Mesenchymal stem cell (in vitro differentiated cells and primary cell): ENCODE measurements around the gene MARK3.

ENCODE experiments used
- DNase-seq: peaks from one replicate; pipeline ENCODE4 v3.0.0-alpha.2; 2013
- H2AFZ ChIP-seq: one replicate; pipeline ENCODE4 v1.6.1; 2013; ENCODE audit warnings: low read depth, mild to moderate bottlenecking, control low read depth, inconsistent platforms, low read length, moderate library complexity
- H2AK5ac ChIP-seq: 2 replicates; pipeline ENCODE4 v1.6.1; 2013; ENCODE audit warnings: low read length, moderate library complexity, mild to moderate bottlenecking, inconsistent platforms; ENCODE audit not compliant: severe bottlenecking
- H2BK120ac ChIP-seq: one replicate; pipeline ENCODE4 v1.6.1; 2013; ENCODE audit warnings: low read depth, mild to moderate bottlenecking, inconsistent platforms, low read length, moderate library complexity
- H2BK12ac ChIP-seq, 2 experiments: one replicate each; pipeline ENCODE4 v1.6.1; 2013; ENCODE audit warnings: inconsistent platforms in 2 of 2, low read length in 2 of 2, mild to moderate bottlenecking in 2 of 2, moderate library complexity in 2 of 2, control low read depth in 1 of 2
- H2BK15ac ChIP-seq: one replicate; pipeline ENCODE4 v1.6.1; 2013; ENCODE audit warnings: mild to moderate bottlenecking, low read depth, inconsistent platforms; ENCODE audit not compliant: poor library complexity, severe bottlenecking
- H2BK5ac ChIP-seq: 2 replicates; pipeline ENCODE4 v1.6.1; 2013; ENCODE audit warnings: low read depth, mild to moderate bottlenecking, low read length, control low read depth, inconsistent platforms; ENCODE audit not compliant: poor library complexity, severe bottlenecking
- H3K14ac ChIP-seq, 2 experiments: one replicate each; pipeline ENCODE4 v1.6.1; 2013; ENCODE audit warnings: inconsistent platforms in 2 of 2, low read length in 2 of 2, control low read depth in 1 of 2, mild to moderate bottlenecking in 1 of 2, moderate library complexity in 1 of 2
- H3K18ac ChIP-seq, 2 experiments: one replicate each; pipeline ENCODE4 v1.6.1; 2013; ENCODE audit warnings: inconsistent platforms in 2 of 2, low read length in 2 of 2, control low read depth in 1 of 2, low read depth in 1 of 2, mild to moderate bottlenecking in 1 of 2
- H3K23ac ChIP-seq, 2 experiments: one replicate each; pipeline ENCODE4 v1.6.1; 2013; ENCODE audit warnings: inconsistent platforms in 2 of 2, low read length in 2 of 2, mild to moderate bottlenecking in 2 of 2, moderate library complexity in 2 of 2, control low read depth in 1 of 2
- H3K27ac ChIP-seq: 2 replicates; pipeline ENCODE4 v1.5.1; 2013; ENCODE audit warnings: mild to moderate bottlenecking, moderate library complexity, low read length, control low read depth, inconsistent platforms; ENCODE audit not compliant: poor library complexity, severe bottlenecking
- H3K27me3 ChIP-seq, 2 experiments: 2 replicates each; pipeline versions ENCODE4 v1.6.1 to v1.7.0; 2013; ENCODE audit warnings: low read length in 2 of 2, mild to moderate bottlenecking in 2 of 2, moderate library complexity in 2 of 2, control low read depth in 1 of 2, inconsistent platforms in 1 of 2; ENCODE audit not compliant: control insufficient read depth in 1 of 2, insufficient read depth in 1 of 2
- H3K36me3 ChIP-seq, 2 experiments: 2 replicates each; pipeline versions ENCODE4 v1.6.1 to v1.7.0; 2013; ENCODE audit warnings: low read length in 2 of 2, control low read depth in 1 of 2, inconsistent platforms in 1 of 2, low read depth in 1 of 2, mild to moderate bottlenecking in 1 of 2; ENCODE audit not compliant: insufficient read depth in 2 of 2, control insufficient read depth in 1 of 2
- H3K4ac ChIP-seq, 2 experiments: one replicate each; pipeline ENCODE4 v1.6.1; 2013; ENCODE audit warnings: inconsistent platforms in 2 of 2, low read length in 2 of 2, mild to moderate bottlenecking in 2 of 2, moderate library complexity in 2 of 2, control low read depth in 1 of 2, low read depth in 1 of 2
- H3K4me1 ChIP-seq: 2 replicates; pipeline ENCODE4 v1.6.1; 2013; ENCODE audit warnings: low read depth, low read length, control low read depth; ENCODE audit not compliant: control insufficient read depth, insufficient read depth
- H3K4me2 ChIP-seq: 2 replicates; pipeline ENCODE4 v1.6.1; 2013; ENCODE audit warnings: low read length, mild to moderate bottlenecking, inconsistent platforms; ENCODE audit not compliant: poor library complexity, severe bottlenecking
- H3K4me3 ChIP-seq, 2 experiments: 2 replicates each; pipeline versions ENCODE4 v1.5.1 to v1.7.0; 2013; ENCODE audit warnings: low read length in 2 of 2, mild to moderate bottlenecking in 2 of 2, control low read depth in 1 of 2, low read depth in 1 of 2; ENCODE audit not compliant: insufficient read depth in 1 of 2
- H3K79me1 ChIP-seq: replicated peaks from 2 replicates; pipeline ENCODE4 v1.6.1; 2013; ENCODE audit warnings: mild to moderate bottlenecking, control low read depth, low read length, inconsistent platforms; ENCODE audit not compliant: poor library complexity, severe bottlenecking
- H3K9ac ChIP-seq: 2 replicates; pipeline ENCODE4 v1.7.0; 2013; ENCODE audit warnings: mild to moderate bottlenecking, low read length, moderate library complexity
- H3K9me3 ChIP-seq: 2 replicates; pipeline ENCODE4 v1.7.0; 2013; ENCODE audit warnings: mild to moderate bottlenecking, low read length; ENCODE audit not compliant: control insufficient read depth
- H4K8ac ChIP-seq: one replicate; pipeline ENCODE4 v1.6.1; 2013; ENCODE audit warnings: inconsistent platforms, mild to moderate bottlenecking, low read length, moderate library complexity
- H4K91ac ChIP-seq: one replicate; pipeline ENCODE4 v1.6.1; 2013; ENCODE audit warnings: mild to moderate bottlenecking, low read length, inconsistent platforms
- WGBS: methylation state at CpG from one replicate; pipeline ENCODE4 v1.1.7; 2013; ENCODE audit warnings: mixed read lengths; 5-methylcytosine and 5-hydroxymethylcytosine counted together

MARK3 gene

DNA sequence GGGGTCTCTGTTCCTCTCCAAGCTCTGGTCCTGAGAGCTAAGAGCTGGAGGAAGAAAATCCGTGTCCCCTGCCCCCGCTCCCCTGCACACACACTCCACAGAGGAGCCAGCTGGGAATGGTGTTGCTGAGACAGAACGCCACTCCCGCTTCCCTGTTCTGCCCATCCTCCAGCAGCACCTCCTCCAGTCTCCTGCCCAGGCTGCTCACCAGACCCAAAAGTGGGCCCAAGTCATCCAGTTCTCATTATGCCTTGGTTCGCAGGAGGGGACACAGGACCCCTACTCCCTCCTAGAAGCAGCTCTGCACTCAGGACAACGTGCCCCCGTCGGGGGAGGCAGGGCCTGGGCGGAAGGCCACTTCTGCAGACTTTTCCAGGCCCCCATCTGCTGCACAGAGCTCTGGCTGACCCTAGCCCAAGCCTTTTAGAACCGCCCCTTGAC is 143.0 kb downstream of the MARK3 start:
- DNase-seq: peak; percentile 41
- H3K27ac ChIP-seq: peak overlapping the region; percentile 28
- H3K9ac ChIP-seq: peak overlapping the region; percentile 92
- H3K4me1 ChIP-seq: peaks cover 72% of the 10 kb centered on the region
- no peak overlapping the region for H3K23ac ChIP-seq
- H2BK15ac ChIP-seq: peak overlapping the region; percentile 96
- H3K14ac ChIP-seq: no peak overlapping the region
- peak overlapping the region; percentile 53 to 59 for H2BK12ac ChIP-seq
- H2BK120ac ChIP-seq: peak overlapping the region; percentile 91
- H3K79me1 ChIP-seq: peaks cover 36% of the 10 kb centered on the region
- H3K4ac ChIP-seq: peak overlapping the region; percentile 86 to 99
- H2AFZ ChIP-seq: no peak overlapping the region
- no peaks in the 10 kb centered on the region for H3K9me3 ChIP-seq
- H4K91ac ChIP-seq: peak overlapping the region; percentile 98
- H4K8ac ChIP-seq: peak overlapping the region; percentile 97
- peaks cover 18 to 34% of the 10 kb centered on the region in 2 experiments for H3K36me3 ChIP-seq
- peak overlapping the region; percentile 10 for H2BK5ac ChIP-seq
- peak overlapping the region; percentile 55 for H2AK5ac ChIP-seq
- peak overlapping the region; percentile 92 to 93 for H3K18ac ChIP-seq
- H3K4me2 ChIP-seq: peak overlapping the region; percentile 90
- 59% methylated on average over 10 of the region's 10 CpGs for WGBS
- H3K4me3 ChIP-seq: peak overlapping the region in 1 of 2 experiments; percentile 84
- peaks cover 6 to 10% of the 10 kb centered on the region in 2 experiments for H3K27me3 ChIP-seq

DNA sequence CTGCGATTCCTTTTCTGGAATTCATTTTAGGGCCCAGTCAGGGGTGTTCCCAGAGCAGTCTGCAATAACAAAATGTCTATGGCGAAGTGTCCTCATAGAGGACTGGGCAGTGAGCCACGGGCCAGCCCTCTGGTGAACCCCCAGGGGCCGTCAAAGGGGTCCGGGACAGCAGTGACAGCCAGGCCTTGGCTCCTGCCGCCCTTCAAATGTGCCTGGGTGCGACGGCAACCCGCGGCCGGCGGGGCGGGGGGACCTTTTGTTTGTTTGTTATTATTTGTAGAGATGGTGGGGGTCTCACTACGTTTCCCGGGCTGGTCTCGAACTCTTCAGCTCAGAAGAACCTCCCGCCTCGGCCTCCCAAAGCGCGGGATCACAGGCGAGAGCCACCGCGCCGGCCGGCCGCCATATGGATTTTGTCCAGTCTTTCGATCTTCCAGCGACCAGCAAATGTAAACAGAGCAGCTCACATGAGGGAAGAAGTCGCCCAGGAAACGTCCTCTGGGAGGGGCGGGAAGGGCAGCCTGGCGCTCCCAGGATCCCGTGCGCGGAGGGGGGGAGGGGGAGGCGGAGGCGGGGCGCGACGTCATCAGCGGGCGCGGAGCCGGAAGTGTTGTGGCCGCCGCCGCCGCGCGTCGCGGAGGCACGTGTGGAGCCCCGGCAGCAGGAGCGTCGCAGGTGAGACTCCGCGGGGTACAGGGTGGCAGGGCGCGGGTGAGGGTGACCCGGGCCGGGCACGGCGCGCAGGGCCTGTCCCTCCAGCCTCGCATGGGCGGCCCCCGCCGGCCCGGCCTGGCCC is 143.6 kb downstream of the MARK3 start, which contains the start of gene TRMT61A:
TSS of gene TRMT61A (plus strand) at position 610 of the 796 bp plus-strand sequence. CDS start 783 bp downstream, outside the sequence.
- H3K9me3 ChIP-seq: no peaks in the 10 kb centered on the region
- H3K23ac ChIP-seq: no peak within 1 kb of the TSS
- peak within 1 kb of the TSS; percentile 91 for H2BK120ac ChIP-seq
- peak within 1 kb of the TSS; percentile 98 for H4K91ac ChIP-seq
- peak within 1 kb of the TSS; percentile 88 for H2AFZ ChIP-seq
- peak within 1 kb of the TSS; percentile 10 for H2BK5ac ChIP-seq
- peak within 1 kb of the TSS; percentile 53 to 59 for H2BK12ac ChIP-seq
- H3K79me1 ChIP-seq: peaks cover 36% of the 10 kb centered on the region
- peaks cover 70% of the 10 kb centered on the region for H3K4me1 ChIP-seq
- H4K8ac ChIP-seq: peak within 1 kb of the TSS; percentile 97
- H3K4me3 ChIP-seq: peak within 1 kb of the TSS; percentile 86 to 93
- WGBS: 8% methylated on average over 48 of the region's 70 CpGs
- peak within 1 kb of the TSS; percentile 96 for H2BK15ac ChIP-seq
- peak within 1 kb of the TSS; percentile 55 for H2AK5ac ChIP-seq
- peak; percentile 96 for DNase-seq
- H3K9ac ChIP-seq: peak within 1 kb of the TSS; percentile 93
- peaks cover 18 to 40% of the 10 kb centered on the region in 2 experiments for H3K36me3 ChIP-seq
- peak within 1 kb of the TSS; percentile 90 for H3K4me2 ChIP-seq
- H3K4ac ChIP-seq: peak within 1 kb of the TSS; percentile 86 to 99
- H3K27ac ChIP-seq: peak within 1 kb of the TSS; percentile 45
- H3K14ac ChIP-seq: peak within 1 kb of the TSS in 1 of 2 experiments; percentile 89
- H3K27me3 ChIP-seq: peaks cover 0 to 4% of the 10 kb centered on the region in 2 experiments
- peak within 1 kb of the TSS; percentile 92 to 93 for H3K18ac ChIP-seq

DNA sequence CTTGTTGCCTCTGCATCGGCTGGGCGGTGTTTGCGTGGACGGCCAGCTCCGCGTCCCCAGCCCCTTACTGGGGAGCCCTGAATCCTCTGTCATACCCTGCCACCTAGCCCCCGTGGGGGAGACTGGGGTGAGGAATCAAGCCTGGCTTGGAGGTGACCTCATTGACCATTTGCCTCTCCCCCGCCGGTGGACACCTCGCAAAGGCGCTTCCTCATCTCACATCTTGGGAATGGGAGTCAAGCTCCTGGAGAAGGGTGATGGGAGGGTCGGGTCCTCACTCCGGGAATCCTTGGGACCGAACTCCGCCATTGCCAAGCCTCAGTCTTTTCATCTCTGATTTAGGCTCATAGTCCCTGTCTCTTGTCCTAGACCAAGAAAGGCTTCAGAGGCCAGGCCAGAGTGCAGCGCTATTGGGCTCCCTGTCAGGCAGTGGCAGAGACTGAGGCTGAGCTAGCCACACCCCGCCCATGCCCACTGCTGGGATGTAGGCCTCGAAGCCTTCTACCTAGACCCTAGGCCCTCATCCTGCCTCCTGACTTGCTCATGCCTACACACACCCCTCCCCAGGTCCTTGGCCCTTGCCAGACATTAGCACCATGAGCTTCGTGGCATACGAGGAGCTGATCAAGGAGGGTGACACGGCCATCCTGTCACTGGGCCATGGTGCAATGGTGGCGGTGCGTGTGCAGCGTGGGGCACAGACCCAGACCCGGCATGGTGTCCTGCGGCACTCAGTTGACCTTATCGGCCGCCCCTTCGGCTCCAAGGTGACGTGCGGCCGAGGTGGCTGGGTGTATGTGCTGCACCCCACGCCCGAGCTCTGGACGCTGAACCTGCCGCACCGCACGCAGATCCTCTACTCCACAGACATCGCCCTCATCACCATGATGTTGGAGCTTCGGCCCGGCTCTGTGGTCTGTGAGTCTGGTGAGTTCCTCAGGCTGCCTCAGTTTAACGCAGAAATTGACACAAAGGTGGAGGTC is 144.5 kb downstream of the MARK3 start:
- Histone ChIP-seq H4K91ac (peak overlapping the region; percentile 83), H3K36me3 (peaks cover 18 to 49% of the 10 kb centered on the region in 2 experiments), H2AFZ (peak overlapping the region; percentile 88), H3K27me3 (no peaks in the 10 kb centered on the region), H3K4ac (peak overlapping the region; percentile 37 to 66), H3K4me2 (peak overlapping the region; percentile 75), H3K27ac (no peak overlapping the region), H2AK5ac (no peak overlapping the region), H3K9me3 (no peaks in the 10 kb centered on the region), H2BK12ac (no peak overlapping the region), H3K14ac (peak overlapping the region in 1 of 2 experiments; percentile 89), H3K23ac (no peak overlapping the region), H2BK5ac (no peak overlapping the region), H3K4me3 (peak overlapping the region; percentile 86 to 93), H2BK15ac (no peak overlapping the region), H3K79me1 (peaks cover 36% of the 10 kb centered on the region), H3K18ac (peak overlapping the region in 1 of 2 experiments; percentile 38), H2BK120ac (no peak overlapping the region), H3K4me1 (peaks cover 62% of the 10 kb centered on the region), H3K9ac (peak overlapping the region; percentile 93), H4K8ac (peak overlapping the region; percentile 83)
- 60% methylated on average over 39 of the region's 42 CpGs for WGBS
- no peak for DNase-seq
